Measurements from ENCODE around the gene GSDMA.

GSDMA gene, protein sequence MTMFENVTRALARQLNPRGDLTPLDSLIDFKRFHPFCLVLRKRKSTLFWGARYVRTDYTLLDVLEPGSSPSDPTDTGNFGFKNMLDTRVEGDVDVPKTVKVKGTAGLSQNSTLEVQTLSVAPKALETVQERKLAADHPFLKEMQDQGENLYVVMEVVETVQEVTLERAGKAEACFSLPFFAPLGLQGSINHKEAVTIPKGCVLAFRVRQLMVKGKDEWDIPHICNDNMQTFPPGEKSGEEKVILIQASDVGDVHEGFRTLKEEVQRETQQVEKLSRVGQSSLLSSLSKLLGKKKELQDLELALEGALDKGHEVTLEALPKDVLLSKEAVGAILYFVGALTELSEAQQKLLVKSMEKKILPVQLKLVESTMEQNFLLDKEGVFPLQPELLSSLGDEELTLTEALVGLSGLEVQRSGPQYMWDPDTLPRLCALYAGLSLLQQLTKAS

DNA sequence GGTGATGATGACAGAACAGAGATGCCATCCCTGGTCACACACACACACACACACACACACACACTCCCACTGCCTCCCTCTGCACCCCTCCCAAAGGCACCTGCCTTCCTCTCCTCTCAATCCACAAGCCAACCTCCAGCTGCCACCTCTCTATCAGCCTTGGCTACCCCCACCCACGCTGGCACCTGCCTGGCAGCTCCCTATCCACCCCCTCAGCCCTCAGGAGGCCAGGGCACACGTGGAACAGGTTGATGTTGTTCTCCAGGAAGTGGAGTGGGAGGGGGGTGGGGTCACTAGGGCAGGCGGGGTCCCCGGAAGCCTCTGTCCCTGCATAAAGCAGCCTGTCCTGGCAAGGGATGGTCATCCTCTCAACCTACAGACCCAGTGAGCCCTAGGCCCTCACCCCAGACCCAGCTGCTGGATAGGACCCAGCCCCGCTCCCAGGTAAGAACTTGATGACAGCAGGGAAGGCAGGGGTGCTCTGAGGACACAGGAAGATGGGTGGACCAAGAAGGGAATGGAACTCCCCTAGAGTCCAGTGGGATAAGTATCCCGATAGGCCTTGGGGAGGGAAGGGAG lies at the start of gene GSDMA:
TSS of gene GSDMA (plus strand) at position 363 of the 579 bp plus-strand sequence. CDS start 2,684 bp downstream, outside the sequence.
- no peak within 1 kb of the TSS for H3K4me2 ChIP-seq (ENCODE audit: low read length)
- H3K9me2 ChIP-seq (replicated peaks; ENCODE audit: control insufficient read depth, low read length) = no peaks in the 10 kb centered on the region
- no peaks in the 10 kb centered on the region for H3K79me2 ChIP-seq (ENCODE audit: control insufficient read depth, low read length)
- no peaks in the 10 kb centered on the region for H4K20me1 ChIP-seq (ENCODE audit: control insufficient read depth, insufficient read depth, low read depth, low read length)
- 0 out of 2 replicates have a peak, but pooled peaks cover 7% of the 10 kb centered on the region for H3K27me3 ChIP-seq (ENCODE audit: control insufficient read depth, low read length)
- no peak for TF ChIP-seq EZH2phosphoT487 (IDR thresholded peaks at IDR 0.05; ENCODE audit: borderline replicate concordance, low read length)
- TF ChIP-seq, protein P1, sequence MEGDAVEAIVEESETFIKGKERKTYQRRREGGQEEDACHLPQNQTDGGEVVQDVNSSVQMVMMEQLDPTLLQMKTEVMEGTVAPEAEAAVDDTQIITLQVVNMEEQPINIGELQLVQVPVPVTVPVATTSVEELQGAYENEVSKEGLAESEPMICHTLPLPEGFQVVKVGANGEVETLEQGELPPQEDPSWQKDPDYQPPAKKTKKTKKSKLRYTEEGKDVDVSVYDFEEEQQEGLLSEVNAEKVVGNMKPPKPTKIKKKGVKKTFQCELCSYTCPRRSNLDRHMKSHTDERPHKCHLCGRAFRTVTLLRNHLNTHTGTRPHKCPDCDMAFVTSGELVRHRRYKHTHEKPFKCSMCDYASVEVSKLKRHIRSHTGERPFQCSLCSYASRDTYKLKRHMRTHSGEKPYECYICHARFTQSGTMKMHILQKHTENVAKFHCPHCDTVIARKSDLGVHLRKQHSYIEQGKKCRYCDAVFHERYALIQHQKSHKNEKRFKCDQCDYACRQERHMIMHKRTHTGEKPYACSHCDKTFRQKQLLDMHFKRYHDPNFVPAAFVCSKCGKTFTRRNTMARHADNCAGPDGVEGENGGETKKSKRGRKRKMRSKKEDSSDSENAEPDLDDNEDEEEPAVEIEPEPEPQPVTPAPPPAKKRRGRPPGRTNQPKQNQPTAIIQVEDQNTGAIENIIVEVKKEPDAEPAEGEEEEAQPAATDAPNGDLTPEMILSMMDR (IDR thresholded peaks at IDR 0.05; ENCODE audit: low read depth, low read length, poor library complexity, severe bottlenecking) = no peak
- no peak within 1 kb of the TSS for H3K4me3 ChIP-seq (ENCODE audit: low read length)
- no peaks in the 10 kb centered on the region for H3K36me3 ChIP-seq (ENCODE audit: control insufficient read depth, low read length)
- H3K4me1 ChIP-seq (ENCODE audit: control insufficient read depth, low read length) = peaks cover 26% of the 10 kb centered on the region
- H3K9me3 ChIP-seq (ENCODE audit: control insufficient read depth, insufficient read depth, low read length) = no peaks in the 10 kb centered on the region
- H3F3A ChIP-seq (ENCODE audit: control insufficient read depth, insufficient read depth) = no peaks in the 10 kb centered on the region
- H3K27ac ChIP-seq (ENCODE audit: low read depth, low read length) = no peak within 1 kb of the TSS

DNA sequence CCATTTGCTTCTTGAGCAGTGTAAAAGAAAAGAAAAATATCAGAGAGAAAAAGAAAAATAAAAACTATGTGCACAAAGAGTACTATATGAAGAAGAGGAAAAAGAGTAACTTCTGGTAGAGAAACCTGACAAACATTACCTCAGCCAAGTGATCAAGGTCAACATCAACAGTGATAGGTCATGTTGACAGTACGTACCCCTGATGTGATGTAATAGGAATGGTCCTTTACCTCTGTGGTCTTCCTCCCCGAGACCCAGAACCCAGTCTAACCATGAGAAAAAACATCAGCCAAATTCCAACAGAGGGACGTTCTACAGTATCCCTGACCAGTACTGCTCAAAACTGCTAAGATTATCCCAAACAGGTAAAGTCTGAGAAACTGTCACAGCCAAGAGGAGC lies 48.8 kb upstream of the GSDMA start:
- no peaks in the 10 kb centered on the region for H3K9me3 ChIP-seq (ENCODE audit: control insufficient read depth, insufficient read depth, low read length)
- H3K27me3 ChIP-seq (ENCODE audit: control insufficient read depth, low read length) = no peaks in the 10 kb centered on the region
- no peaks in the 10 kb centered on the region for H4K20me1 ChIP-seq (ENCODE audit: control insufficient read depth, insufficient read depth, low read depth, low read length)
- H3K27ac ChIP-seq (ENCODE audit: low read depth, low read length) = no peak overlapping the region
- H3K79me2 ChIP-seq (ENCODE audit: control insufficient read depth, low read length) = no peaks in the 10 kb centered on the region
- peaks cover 9% of the 10 kb centered on the region for H3K4me1 ChIP-seq (ENCODE audit: control insufficient read depth, low read length)
- H3K36me3 ChIP-seq (ENCODE audit: control insufficient read depth, low read length) = no peaks in the 10 kb centered on the region
- no peak overlapping the region for H3K4me3 ChIP-seq (ENCODE audit: low read length)
- no peaks in the 10 kb centered on the region; the same call in 1 of the 2 replicates for H3F3A ChIP-seq (ENCODE audit: control insufficient read depth, insufficient read depth)
- no peak overlapping the region for H3K4me2 ChIP-seq (ENCODE audit: low read length)
- TF ChIP-seq, protein P1 (IDR thresholded peaks at IDR 0.05; ENCODE audit: low read depth, low read length, poor library complexity, severe bottlenecking) = no peak
- no peak for TF ChIP-seq EZH2phosphoT487 (IDR thresholded peaks at IDR 0.05; ENCODE audit: borderline replicate concordance, low read length)
- no peaks in the 10 kb centered on the region for H3K9me2 ChIP-seq (replicated peaks; ENCODE audit: control insufficient read depth, low read length)

DNA sequence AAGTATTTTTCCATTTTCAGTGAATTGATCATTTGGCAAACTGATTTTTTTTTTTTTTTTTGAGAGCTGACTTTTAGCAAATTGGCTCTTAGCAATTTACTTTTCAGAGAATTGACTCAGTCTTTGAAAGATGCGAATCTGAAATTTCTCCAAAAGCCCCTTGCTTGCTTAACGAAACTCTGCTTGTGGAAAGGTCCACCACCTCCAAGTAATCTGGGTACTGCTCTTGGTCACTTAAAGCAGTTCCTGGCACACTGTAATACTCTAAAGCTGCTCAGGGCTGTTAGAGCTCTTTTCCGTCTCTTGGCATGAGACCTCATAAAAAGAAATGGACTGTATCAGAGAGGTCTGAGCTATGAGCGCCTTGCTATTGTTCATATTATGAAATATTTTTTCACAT lies 47.2 kb upstream of the GSDMA start:
- H3K27me3 ChIP-seq (ENCODE audit: control insufficient read depth, low read length) = no peaks in the 10 kb centered on the region
- peaks cover 2% of the 10 kb centered on the region; the same call in 1 of the 2 replicates for H3K36me3 ChIP-seq (ENCODE audit: control insufficient read depth, low read length)
- no peak overlapping the region for H3K27ac ChIP-seq (ENCODE audit: low read depth, low read length)
- H3K4me2 ChIP-seq (ENCODE audit: low read length) = no peak overlapping the region
- H3K9me3 ChIP-seq (ENCODE audit: control insufficient read depth, insufficient read depth, low read length) = no peaks in the 10 kb centered on the region
- H3K4me3 ChIP-seq (ENCODE audit: low read length) = no peak overlapping the region
- peaks cover 11% of the 10 kb centered on the region for H3K4me1 ChIP-seq (ENCODE audit: control insufficient read depth, low read length)
- H3F3A ChIP-seq (ENCODE audit: control insufficient read depth, insufficient read depth) = no peaks in the 10 kb centered on the region; the same call in 1 of the 2 replicates
- H3K79me2 ChIP-seq (ENCODE audit: control insufficient read depth, low read length) = no peaks in the 10 kb centered on the region
- H4K20me1 ChIP-seq (ENCODE audit: control insufficient read depth, insufficient read depth, low read depth, low read length) = no peaks in the 10 kb centered on the region
- TF ChIP-seq, protein P1 (IDR thresholded peaks at IDR 0.05; ENCODE audit: low read depth, low read length, poor library complexity, severe bottlenecking) = no peak
- TF ChIP-seq EZH2phosphoT487 (IDR thresholded peaks at IDR 0.05; ENCODE audit: borderline replicate concordance, low read length) = no peak
- no peaks in the 10 kb centered on the region for H3K9me2 ChIP-seq (replicated peaks; ENCODE audit: control insufficient read depth, low read length)
